Ovary (tissue), 9 donors: ENCODE results near the gene IP6K3. TPM values are rescaled to one million over a fixed set of nuclear protein-coding genes. Genes with fewer than 3 reads are reported as not detected.

ENCODE experiments used
- DNase-seq, 5 donors: peaks; one replicate each; pipeline ENCODE4 v3.0.0-alpha.2; 2019 to 2020
- H3K27ac ChIP-seq, 2 donors: fragments of 200-600 bp; one replicate each; pipeline versions ENCODE4 v1.5.1 to v1.8.0; 2019 to 2022
- H3K27me3 ChIP-seq: fragments of 200-600 bp; one replicate; pipeline ENCODE4 v1.8.0; 2022
- H3K36me3 ChIP-seq: fragments of 200-600 bp; sonication (generic); one replicate; pipeline ENCODE4 v1.5.1; 2019
- H3K4me1 ChIP-seq: one replicate; pipeline ENCODE4 v1.8.1; 2013; ENCODE audit warnings: mild to moderate bottlenecking, moderate library complexity; ENCODE audit not compliant: insufficient read depth
- H3K4me3 ChIP-seq: fragments of 200-600 bp; sonication (generic); one replicate; pipeline ENCODE4 v1.5.1; 2017
- H3K9me3 ChIP-seq, 2 donors: fragments of 200-600 bp in 1 of 2; sonication (generic) in 1 of 2; one replicate each; pipeline versions ENCODE4 v1.5.1 to v1.8.1; 2013 to 2019; ENCODE audit warnings: mild to moderate bottlenecking in 1 of 2, moderate library complexity in 1 of 2
- CTCF ChIP-seq, 3 donors: fragments of 450-650 bp in 2 of 3; fragments of 200-600 bp in 1 of 3; IDR thresholded peaks; one replicate each; pipeline versions ENCODE4 v1.5.1 to v1.8.0; 2016 to 2022; ENCODE audit warnings: antibody characterized with exemption in 3 of 3, mild to moderate bottlenecking in 1 of 3
- EP300 ChIP-seq: sonication (generic); formaldehyde crosslinking; IDR thresholded peaks from one replicate; pipeline ENCODE4 v1.6.1; 2017; ENCODE audit warnings: antibody characterized with exemption
- POLR2A ChIP-seq: fragments of 450-650 bp; IDR thresholded peaks from one replicate; pipeline ENCODE4 v1.6.1; 2017; ENCODE audit warnings: antibody characterized with exemption, mild to moderate bottlenecking, moderate library complexity
- WGBS, 3 donors: extraction: QIAGEN DNeasy Blood & Tissue Kit in 1 of 3; methylation state at CpG; one replicate each; pipeline versions ENCODE4 v1.1.5 to v1.1.7; 2013 to 2017; 5-methylcytosine and 5-hydroxymethylcytosine counted together
- intact Hi-C, 4 donors: fragments of 100-400 bp; cut with DNase I; formaldehyde crosslinking; loops; one replicate each; pipeline versions ENCODE4 v1.11.0 to v1.15.1; 2022 to 2023
- polyA plus RNA-seq, 2 donors: library from polyadenylated mRNA; stranded (reverse); fragments of 200-250 nt in 1 of 2; fragments of 350-450 nt in 1 of 2; fragmentation: Illumina TruSeq in 1 of 2; extraction: RNeasy Lipid Tissue Mini Kit (QIAGEN cat#74804) in 1 of 2; gene quantifications; one replicate each; pipeline ENCODE4 v1.2.3, GENCODE V29; 2013 to 2014
- total RNA-seq, 7 donors: library from RNA; depleted of rRNA in 2 of 7; stranded (reverse); fragments of >200 nt in 2 of 7; fragmentation: NEBNext Ultra II Directional in 3 of 7; extraction: Animal tissue kit (Norgen Biotek cat#: 25700) in 3 of 7; gene quantifications; one replicate each; pipeline versions ENCODE4 v1.1.0 to v1.2.4, GENCODE V29; 2016 to 2023
- donor health status: DM: no; HTN: no; CAD: no; lungs with moderate emphysema.
- donor health status: DM: no; HTN: no; CAD: no.
- donor health status: Bipolar disorder and iron deficiency.
- donor health status: DM: yes; HTN: yes; CAD: no.
- donor health status: DM: no; HTN: no; CAD: no.
- donor health status: DM: yes; HTN: yes; CAD: no.

IP6K3 gene
- total and polyA plus RNA-seq, 9 donors = 0.11 to 1.1 (median 0.30) TPM; not detected in 2

GRCh38 chr6:33787954-33788693 is 41.4 kb upstream of the IP6K3 start:
- 0 to 2% (median 0%) methylated on average over 23 to 53 of the region's 53 CpGs for WGBS, 3 donors
- H3K9me3 ChIP-seq = no peaks in the 10 kb centered on the region
- intact Hi-C loops = loop anchor here in 1 of 4 donors (5.0 kb wide), 1 partner anchor 211 kb away; no protein-coding TSS in a partner anchor
- peak overlapping the region; percentile 82 for H3K4me3 ChIP-seq
- no peaks in the 10 kb centered on the region for H3K36me3 ChIP-seq
- no peaks in the 10 kb centered on the region for H3K27me3 ChIP-seq
- H3K27ac ChIP-seq = peak overlapping the region; percentile 93 to 99
- peaks cover 22% of the 10 kb centered on the region for H3K4me1 ChIP-seq
- peak; percentile 56 for TF ChIP-seq POLR2A
- TF ChIP-seq CTCF (IDR thresholded peaks at IDR 0.05) = no peak
- no peak for TF ChIP-seq EP300
- peak; percentile 72 to 85 (median 75) for DNase-seq

- H3K36me3 ChIP-seq = no peaks in the 10 kb centered on the region
- H3K27ac ChIP-seq = peak overlapping the region; percentile 93 to 99
- WGBS, 3 donors = 32 to 35% (median 34%) methylated on average over 7 of the region's 7 CpGs
- intact Hi-C loops = loop anchor here in 1 of 4 donors (5.0 kb wide), 1 partner anchor 210 kb away; no protein-coding TSS in a partner anchor
- peaks cover 22% of the 10 kb centered on the region for H3K4me1 ChIP-seq
- TF ChIP-seq CTCF (IDR thresholded peaks at IDR 0.05) = no peak
- TF ChIP-seq POLR2A = no peak
- no peak for TF ChIP-seq EP300
- no peaks in the 10 kb centered on the region for H3K27me3 ChIP-seq
- no peaks in the 10 kb centered on the region for H3K9me3 ChIP-seq
- H3K4me3 ChIP-seq = peak overlapping the region; percentile 82
- DNase-seq = no peak
Observed at GRCh38 chr6:33787346-33787953, 40.7 kb upstream of the IP6K3 start.

GRCh38 chr6:33786736-33787135 is 40.0 kb upstream of the IP6K3 start:
- H3K4me1 ChIP-seq = peaks cover 22% of the 10 kb centered on the region
- no peak overlapping the region for H3K4me3 ChIP-seq
- WGBS, 3 donors = 58 to 71% (median 58%) methylated on average over 3 of the region's 3 CpGs
- no peak for DNase-seq
- H3K27ac ChIP-seq = no peak overlapping the region
- H3K36me3 ChIP-seq = no peaks in the 10 kb centered on the region
- TF ChIP-seq POLR2A (no peak), CTCF (IDR thresholded peaks at IDR 0.05) (no peak), EP300 (no peak)
- intact Hi-C loops = loop anchor here in 1 of 4 donors (5.0 kb wide), 1 partner anchor 209 kb away; no protein-coding TSS in a partner anchor
- no peaks in the 10 kb centered on the region for H3K27me3 ChIP-seq
- H3K9me3 ChIP-seq = no peaks in the 10 kb centered on the region

- Histone ChIP-seq H3K36me3 (no peaks in the 10 kb centered on the region), H3K4me1 (peaks cover 22% of the 10 kb centered on the region), H3K27me3 (no peaks in the 10 kb centered on the region), H3K9me3 (no peaks in the 10 kb centered on the region), H3K4me3 (no peak overlapping the region), H3K27ac (no peak overlapping the region)
- TF ChIP-seq EP300 (no peak), CTCF (IDR thresholded peaks at IDR 0.05) (no peak), POLR2A (no peak)
- WGBS, 3 donors = 42 to 44% (median 42%) methylated on average over 3 of the region's 3 CpGs
- intact Hi-C loops = loop anchor here in 1 of 4 donors (5.0 kb wide), 1 partner anchor 208 kb away; no protein-coding TSS in a partner anchor
- DNase-seq = no peak
Observed at GRCh38 chr6:33785778-33786177, 39.1 kb upstream of the IP6K3 start.
